NCI-H2227 (cell line): ENCODE measurements around the gene TPT1.

Experiments used
- DNase-seq: peaks from one replicate; lab custom pipeline; 2025; ENCODE audit not compliant: unreplicated experiment; lab: John Stamatoyannopoulos, UW

The TPT1 gene

DNA sequence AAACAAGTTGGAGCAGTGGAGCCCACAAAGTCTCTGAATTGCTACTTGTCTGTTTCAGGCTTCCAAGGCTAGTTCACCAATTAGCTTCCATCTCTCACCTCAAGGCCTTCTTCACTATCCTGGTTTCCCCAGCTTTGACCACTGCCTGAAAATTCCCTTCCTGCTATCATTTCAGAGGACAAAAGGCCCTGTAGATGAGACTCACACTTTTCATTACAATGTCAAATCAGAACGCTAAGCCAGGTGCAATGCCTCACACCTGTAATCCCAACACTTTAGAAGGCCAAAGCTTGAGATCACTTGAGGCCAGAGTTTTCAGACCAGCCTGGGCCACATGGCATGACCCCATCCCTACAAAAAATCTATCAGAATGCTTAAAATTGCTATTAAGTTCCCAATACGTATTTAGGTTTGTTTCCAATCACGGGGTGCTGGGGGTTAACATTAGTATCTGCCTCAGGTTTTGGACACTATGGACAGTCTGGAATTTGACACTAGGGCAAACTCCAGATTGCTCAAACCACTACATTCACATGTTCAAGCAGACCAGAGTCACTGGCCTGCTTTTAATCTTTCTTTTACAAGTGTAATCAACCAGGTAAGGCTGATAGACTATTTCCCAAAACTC, 5.5 kb downstream of the TPT1 start:
- DNase-seq = no peak

DNA sequence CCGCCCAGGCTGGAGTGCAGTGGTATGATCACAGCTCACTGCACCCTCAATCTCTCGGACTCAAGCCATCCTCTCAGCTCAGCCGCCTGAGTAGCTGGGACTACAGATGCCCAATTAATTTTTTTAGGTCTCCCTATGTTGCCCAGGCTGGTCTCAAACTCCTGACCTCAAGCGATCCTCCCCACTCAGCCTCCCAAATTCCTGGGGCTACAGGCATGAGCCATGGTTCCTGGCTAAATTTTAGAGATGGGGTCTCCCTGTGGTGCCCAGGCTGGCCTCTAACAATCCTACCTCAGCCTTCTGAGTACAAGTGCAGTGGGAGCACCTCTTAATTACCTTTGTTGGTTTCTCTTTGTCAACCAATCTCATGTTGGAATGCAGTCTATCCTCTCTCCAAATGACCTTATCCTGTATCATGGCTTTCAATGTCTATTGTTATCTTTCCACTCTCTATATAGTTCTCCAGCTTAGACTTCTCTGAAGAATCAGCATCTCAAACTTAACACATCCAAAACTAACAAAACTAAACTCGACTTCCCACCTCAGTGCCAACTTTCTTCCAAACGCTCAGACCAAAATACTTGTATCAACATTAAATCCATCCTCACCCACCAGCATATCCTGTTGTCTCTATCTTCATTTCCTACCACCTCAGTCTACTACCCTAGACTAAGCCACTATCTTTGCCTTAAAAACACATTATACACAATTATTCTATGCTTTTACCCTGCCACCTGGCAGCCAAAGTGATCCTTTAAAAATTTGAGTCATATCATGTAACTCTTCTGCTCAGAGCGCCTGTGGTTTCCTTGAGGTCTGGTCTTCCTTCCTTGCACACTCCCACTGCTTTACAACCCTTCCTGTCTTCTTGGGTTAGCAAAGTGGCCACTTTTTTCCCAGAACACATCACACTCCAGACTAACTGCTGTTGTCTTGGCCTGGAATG, 6.7 kb downstream of the TPT1 start:
- DNase-seq = no peak

DNA sequence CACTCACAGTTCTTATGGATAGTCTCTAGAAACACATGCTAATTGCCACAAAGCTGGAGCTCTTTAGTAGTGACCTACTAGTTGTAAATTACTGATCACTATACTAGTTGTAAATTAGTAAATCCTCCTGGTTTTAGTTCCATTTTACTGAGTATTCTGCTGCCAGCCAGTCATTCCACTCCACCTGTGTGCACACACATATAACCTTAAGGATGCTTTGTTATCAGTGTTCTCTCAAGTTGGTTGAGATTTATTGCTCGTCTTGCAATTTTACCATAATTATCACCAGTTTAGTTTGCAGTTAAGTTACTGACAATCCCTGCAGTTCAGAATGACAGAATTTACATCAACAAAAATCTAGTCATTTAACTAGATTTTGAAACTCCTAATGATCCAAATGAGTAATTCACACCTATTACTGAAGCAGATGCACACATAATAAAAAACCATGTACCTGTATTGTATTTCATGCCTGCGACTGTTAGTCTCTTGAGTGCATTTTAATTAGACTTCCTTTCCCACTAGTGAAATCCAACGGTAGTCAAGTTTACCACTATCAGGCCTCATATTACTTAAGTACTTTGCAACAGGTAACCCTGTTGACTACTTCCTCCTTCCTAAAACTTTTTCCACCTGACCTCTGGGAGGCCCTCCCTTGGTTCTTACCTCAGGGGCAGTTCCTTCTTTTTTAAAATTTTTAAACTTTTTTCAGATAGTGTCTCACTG, 7.6 kb downstream of the TPT1 start:
- DNase-seq = no peak

DNA sequence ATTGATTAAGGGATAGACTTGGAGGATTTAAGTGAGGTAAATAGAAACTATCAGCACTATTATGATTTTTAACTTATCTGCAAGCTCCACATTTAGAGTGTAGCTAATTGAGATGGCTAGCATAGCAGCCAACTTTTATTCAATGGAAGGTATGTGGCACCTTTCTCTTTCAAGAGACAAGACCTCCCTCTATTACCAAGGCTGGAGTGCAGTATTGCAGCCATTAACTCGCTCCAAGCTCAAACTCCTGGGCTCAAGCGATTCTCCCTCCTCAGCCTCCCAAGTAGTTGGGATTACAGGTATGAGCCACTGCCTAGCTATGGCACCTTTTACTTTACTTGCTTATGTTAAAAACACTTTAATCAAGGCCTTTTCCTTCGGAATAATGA, 8.2 kb downstream of the TPT1 start:
- DNase-seq = no peak

DNA sequence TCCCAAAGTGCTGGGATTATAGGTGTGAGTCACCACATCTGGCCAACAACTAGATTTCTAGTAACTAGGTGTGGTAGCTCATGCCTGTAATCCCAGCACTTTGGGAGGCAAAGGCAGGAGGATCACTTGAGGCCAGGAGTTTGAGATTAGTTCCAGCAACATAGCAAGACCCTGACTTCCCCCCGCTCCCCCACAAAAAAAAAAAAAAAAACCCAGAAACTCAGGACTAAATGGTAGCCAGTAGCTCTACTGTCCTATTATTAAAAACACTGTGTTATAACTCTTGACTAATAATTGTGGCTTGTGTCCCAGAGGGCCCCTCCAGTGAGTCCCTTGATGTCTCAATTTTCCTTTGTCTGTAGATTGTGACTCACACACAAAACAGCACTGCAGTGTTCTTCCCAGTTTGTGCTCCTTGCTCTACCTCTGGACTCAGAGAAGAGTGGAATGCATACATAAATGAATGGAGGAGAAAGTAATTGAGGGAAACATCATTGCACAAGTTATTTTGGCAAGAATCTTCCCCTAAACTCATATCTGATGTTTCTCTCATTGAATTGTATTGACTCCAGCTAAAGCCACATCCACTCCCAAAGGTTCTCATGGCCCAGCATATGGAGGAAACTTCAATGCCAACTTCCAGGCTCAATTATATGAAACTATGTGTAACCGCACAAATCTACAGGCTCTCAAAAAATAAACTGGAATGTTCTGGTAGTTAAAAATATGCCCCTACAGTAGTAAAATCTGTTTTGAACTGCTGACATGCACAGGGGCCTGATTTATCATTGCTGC, 8.8 kb downstream of the TPT1 start:
- DNase-seq = no peak

DNA sequence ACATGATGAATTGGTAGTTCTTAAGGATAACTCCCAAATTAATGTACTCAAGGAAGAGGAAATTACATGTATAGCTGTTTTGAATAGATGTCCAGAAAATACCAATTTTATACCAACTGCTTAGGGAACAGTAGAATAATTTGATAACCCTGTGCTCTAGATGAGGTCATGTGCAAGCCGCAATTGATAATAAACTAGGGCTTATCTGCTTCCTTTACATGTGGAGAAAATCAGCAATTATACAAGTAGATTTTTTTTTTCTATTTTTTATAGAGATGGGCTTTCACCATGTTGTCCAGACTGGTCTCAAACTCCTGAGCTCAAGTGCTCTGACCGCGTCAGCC, 9.3 kb downstream of the TPT1 start:
- DNase-seq = peak; percentile 16

DNA sequence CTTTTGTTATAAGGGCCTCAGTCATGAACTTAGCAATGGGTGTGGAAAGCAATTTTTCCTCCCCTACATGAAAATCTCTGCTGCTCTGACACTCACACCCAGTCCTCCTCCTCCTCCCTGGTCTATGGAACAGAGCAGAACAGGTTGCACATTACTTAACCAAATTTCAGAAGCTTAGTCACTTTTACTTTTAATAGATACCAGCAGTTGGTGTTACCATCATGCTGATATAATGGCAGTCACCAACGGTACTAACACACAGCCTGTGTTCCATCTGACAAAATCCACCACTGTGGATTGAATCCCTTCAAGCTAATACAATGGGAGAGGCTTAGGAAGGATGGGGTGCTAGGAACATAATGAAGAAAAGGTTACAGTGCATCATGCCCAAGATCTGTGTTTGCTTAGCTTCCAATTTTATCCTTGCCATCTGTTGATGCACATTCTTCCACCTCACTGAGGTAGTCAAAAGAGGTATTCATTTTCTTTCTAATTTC, 9.8 kb downstream of the TPT1 start:
- DNase-seq = peak; percentile 20

DNA sequence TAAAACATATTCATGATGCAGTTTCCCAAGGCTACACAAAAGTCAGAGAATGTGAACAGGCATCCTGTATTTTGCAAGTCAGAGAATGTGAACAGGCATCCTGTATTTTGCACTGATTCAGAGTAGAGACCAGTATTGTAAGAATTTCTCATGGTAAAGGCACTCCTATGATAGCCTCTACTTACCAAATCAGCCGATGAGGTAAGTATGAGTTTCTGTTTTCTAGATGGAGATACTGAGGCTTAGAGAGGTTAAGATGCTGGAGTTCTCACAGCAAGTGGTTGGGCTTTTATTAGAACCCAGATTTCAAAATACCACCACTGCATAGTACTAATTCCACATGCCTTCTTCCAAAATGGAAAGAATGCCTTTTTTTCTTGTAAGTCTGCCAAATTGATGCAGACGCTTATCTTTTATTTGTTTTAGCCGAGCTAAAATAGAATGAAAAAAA, 12.3 kb downstream of the TPT1 start:
- no peak for DNase-seq

DNA sequence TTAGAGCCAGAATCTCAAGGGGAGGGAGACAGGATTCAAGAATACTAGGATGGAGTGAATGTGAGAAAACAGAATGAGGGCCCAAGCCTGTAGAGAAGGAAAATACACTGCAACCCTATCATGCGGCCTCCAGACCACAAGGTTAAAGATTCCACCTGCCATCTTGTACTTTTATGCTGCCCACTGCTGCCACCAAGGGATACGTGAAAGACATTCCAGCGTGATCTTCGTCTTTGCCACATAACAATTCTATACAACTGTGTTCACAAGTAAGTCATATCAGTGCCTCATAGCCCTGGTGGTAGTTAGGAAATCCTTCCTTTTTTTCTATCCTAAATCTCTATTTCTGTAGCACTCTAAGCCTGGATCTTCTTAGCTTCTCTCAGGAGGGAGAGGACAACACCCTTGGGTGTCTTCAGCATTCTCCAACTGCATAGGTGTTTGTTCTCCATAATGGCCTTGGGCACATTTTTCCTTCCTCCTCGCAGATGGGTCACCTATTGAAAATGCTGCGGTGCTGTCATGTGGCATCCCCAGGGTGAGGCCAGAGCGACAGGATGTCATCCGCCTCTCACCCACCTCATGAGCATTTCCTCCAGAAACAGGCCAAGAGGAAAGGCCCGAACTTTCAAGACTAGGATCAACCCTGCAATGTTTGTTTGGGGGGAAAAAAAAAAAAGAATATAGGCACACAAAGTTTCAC, 13.6 kb downstream of the TPT1 start:
- no peak for DNase-seq

DNA sequence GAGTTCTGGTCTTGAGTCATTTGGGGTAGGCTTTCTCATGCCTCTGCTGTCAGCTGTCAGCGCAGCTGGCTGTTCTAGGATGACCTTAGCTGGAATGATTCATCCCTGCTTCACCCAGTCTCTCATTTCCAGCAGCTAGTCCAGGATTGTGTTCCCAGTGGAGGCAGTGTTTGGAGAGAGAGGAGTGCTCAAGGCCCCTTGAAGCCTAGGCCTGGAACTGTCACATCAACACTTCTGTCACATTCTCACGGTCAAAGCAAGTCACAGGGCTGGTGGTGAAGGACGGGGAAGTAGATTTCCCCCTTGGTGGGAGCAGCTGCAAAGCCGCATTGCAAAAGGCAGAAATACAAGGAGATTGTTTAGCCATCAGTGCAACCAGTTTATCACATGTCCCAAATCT, 15.2 kb downstream of the TPT1 start:
- no peak for DNase-seq

DNA sequence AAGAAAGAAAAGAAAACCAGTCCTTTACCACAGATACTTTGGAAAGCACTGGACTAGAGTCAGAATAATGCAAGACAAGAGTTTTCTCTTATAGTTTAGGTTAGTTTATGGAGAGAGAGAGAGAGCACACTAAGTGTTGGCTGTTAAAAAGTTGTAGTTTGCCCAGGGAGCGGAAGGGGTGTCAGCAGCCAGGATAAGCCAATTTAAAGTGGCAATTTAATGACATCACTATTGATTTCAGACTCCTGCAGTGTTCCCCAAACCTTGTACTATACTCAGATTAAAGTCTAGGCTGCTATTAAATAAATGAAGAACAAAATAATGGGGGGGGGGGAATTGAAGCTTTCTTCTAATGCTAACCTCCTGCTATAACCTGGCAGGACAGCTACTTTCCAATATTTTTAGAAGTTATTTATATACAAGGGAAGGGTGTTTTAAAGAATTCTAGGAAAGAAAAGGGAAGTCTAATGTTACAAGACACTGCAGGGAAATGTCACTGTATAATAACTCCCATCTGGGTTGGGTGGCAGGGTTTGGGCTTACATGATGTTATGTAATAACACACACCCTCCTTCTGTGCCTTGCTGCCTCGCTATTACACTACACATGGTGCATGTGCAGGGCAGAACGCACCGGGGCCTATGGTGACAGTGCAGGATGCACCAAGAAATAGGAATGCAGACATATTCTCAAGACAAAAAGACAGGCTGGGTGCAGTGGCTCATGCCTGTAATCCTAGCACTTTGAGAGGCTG, 19.9 kb downstream of the TPT1 start:
- no peak for DNase-seq

DNA sequence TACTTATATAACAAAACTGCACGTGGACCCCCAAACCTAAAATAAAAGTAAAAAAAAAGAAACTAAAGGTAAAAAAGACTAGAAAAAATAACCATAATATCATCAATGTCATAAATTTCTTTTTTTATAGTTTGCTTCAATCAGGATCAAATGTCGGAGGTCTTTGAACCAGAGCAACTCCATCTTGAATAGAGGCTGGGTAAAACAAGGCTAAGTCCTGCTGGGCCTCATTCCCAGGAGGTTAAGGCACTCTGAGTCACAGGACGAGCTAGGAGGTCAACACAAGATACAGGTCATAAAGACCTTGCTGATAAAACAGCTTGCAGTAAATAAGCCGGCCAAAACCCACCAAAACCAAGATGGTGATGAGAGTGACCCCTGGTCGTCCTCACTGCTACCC, 24.0 kb downstream of the TPT1 start:
- no peak for DNase-seq

DNA sequence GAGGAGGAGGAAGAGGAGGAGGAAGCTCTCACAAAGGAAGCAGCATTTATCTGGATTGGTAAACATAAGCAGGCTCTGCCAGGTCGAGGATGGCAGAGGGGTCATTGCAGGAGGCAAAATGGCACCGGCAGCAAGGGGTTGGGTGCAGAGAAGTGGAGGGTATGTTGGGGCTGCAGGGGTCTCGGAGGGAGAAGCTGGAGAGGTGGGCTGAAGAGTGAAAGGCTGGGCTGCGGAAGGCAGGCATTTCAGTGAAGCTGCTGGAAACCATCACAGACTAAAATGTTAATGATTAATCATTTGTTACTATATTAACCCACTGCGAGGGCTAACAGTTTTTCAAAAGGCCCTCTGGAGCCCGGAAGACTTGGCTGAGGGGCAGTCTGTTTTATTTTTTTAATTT, 24.6 kb downstream of the TPT1 start:
- DNase-seq = no peak

DNA sequence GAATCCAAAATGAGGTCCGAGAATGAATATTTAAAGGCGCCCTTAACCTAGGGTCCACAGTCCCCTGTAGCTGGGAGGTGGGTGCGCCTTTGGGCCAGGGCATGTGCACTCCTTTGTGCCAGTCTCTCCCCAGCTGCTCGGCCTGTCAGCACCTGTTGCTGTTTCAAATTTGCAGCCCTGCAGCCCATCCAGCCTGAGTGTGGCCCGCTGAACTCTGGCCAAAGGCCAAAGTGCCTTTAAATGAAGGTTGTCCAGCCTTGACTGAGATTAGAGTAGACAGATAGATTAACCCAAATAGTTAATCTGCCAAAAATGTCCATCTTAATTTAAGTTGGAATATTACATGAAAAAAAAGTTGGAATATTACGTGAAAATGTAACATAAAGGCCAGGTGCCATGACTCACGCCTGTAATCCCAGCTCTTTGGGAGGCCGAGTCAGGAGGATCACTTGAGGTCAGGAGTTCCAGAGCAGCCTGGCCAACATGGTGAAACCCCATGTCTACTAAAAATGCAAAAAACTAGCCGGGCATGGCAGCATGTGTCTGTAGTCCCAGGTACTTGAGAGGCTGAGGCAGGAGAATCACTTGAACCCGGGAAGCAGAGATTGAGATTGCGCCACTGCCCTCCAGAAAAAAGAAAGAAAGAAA, 25.3 kb downstream of the TPT1 start:
- no peak for DNase-seq

DNA sequence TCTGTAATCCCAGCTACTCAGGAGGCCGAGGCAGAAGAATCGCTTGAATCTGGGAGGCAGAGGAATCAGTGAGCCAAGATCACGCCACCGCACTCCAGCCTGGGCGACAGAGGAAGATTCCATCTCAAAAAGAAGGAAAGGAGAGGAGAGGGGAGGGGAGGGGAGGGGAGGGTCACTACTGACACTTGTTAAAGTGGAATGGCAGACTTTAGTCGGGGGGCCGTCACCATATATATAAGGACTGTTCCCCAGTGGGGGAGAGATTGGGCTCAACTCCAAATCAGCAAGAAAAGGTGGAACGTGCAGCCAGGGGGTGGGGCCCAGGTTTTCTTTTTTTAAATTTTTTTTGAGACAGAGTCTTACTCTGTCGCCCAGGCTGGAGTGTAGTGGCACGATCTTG, 26.2 kb downstream of the TPT1 start:
- DNase-seq = no peak

DNA sequence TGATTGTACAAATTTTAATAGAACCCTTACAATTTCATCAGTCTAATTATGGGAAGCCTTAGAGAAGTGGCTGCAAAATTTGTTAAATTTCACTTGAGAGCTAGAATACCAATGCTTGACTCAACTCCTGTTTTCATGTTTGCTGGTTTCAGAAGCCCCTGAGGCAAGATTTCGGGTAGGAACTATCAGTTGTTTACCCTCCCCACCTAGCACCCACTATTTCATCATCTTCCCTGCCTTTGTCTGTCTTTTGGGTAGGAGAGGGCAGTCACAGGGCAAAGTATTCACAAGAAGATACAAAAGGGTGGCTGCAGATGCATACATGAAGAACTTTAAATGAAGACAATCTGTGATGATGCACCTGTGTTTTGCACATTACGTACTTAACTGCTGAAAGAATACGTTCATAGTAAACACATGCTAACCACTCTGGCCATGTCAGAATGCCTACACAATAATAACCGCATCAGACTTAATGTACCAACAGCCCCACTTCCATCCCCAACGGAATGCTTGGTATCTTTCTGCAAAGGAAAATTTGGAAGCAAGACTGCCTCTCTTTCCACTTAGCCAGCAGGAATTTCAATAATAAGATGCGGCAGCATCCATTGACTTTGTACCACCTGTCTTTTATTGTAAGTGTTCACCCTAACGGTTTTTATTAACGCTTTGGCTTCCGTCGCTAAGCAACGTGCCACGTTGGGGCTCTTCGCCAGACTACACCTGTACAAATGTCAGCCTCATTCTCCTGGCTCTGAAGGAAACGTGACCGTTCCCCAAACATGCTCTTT, 30.4 kb downstream of the TPT1 start:
- no peak for DNase-seq

DNA sequence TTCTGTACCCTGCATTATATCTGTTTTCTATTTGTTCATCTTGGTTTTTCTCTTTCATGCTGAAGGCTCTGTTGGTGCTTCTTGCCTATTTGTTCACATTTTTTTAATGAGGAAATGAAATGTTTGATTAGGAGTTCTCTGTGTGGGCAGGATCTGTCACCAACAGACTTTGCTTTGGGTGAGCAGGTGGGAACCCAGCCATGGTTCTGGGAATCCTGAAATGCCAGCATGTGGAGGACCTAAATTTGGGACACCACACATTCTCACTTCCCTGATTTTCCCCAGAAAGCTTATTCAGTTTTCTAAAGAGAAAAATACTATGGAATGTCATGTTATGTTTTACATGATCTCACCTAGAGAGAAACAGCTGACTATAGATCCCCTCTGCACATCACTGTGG, 34.0 kb downstream of the TPT1 start:
- DNase-seq = no peak

DNA sequence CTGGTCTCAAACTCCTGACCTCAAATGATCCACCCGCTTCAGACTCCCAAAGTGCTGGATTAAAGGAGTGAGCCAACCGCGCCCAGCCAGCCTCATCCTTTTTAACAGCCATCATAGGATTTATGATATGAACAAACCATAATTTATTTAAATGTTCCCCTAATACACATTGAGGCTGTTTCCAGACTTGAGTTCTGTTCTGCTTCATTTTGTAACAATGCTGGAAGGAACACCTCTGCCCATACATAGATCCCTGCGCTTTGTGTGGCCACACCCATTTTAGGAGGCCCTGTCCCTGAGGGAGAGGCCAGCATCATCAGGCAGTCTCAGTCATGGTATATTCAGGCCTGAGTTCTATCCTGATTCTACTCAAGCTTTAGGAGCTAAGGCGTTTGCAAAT, 35.9 kb downstream of the TPT1 start:
- no peak for DNase-seq
